Esophagus muscularis mucosa (tissue), 4 donors: ENCODE measurements around the gene TCF23. TPM values are rescaled to one million over a fixed set of nuclear protein-coding genes. Genes with fewer than 3 reads are reported as not detected.

Experiments used
- DNase-seq: peaks from one replicate; pipeline ENCODE4 v3.0.0-alpha.2; 2017; ENCODE audit errors: extremely low spot score
- H3K27ac ChIP-seq, 4 donors: fragments of 200-600 bp; sonication (generic); replicated peaks in 1 of 4; 1 replicate in 3 of 4; 2 replicates in 1 of 4; pipeline ENCODE4 v1.5.1; 2016 to 2019; ENCODE audit warnings: mild to moderate bottlenecking in 1 of 4
- H3K27me3 ChIP-seq, 4 donors: fragments of 200-600 bp; sonication (generic); one replicate each; pipeline versions ENCODE4 v1.5.1 to v1.6.0; 2016 to 2019
- H3K36me3 ChIP-seq, 4 donors: fragments of 200-600 bp; sonication (generic); one replicate each; pipeline ENCODE4 v1.5.1; 2016 to 2019
- H3K4me1 ChIP-seq, 4 donors: fragments of 200-600 bp; sonication (generic); one replicate each; pipeline ENCODE4 v1.5.1; 2016 to 2019
- H3K4me3 ChIP-seq, 4 donors: fragments of 200-600 bp; sonication (generic); 1 replicate in 2 of 4; 2 replicates in 2 of 4; pipeline ENCODE4 v1.5.1; 2016 to 2019; ENCODE audit warnings: mild to moderate bottlenecking in 4 of 4, moderate library complexity in 1 of 4
- H3K9me3 ChIP-seq, 4 donors: fragments of 200-600 bp; sonication (generic); 1 replicate in 3 of 4; 2 replicates in 1 of 4; pipeline ENCODE4 v1.5.1; 2016 to 2019
- EP300 ChIP-seq: sonication (generic); formaldehyde crosslinking; IDR thresholded peaks from one replicate; pipeline ENCODE4 v1.6.1; 2017; ENCODE audit warnings: antibody characterized with exemption
- POLR2A ChIP-seq: fragments of 450-650 bp; IDR thresholded peaks from one replicate; pipeline ENCODE4 v1.6.1; 2017; ENCODE audit warnings: antibody characterized with exemption, moderate library complexity, mild to moderate bottlenecking, low read depth
- POLR2AphosphoS5 ChIP-seq, 2 donors: sonication (generic); formaldehyde crosslinking; IDR thresholded peaks; one replicate each; pipeline ENCODE4 v1.6.1; 2017; ENCODE audit warnings: antibody characterized with exemption in 2 of 2
- WGBS: methylation state at CpG from one replicate; pipeline ENCODE4 v1.1.5; 2018; 5-methylcytosine and 5-hydroxymethylcytosine counted together
- intact Hi-C: fragments of 100-400 bp; cut with DNase I; formaldehyde crosslinking; loops from one replicate; pipeline ENCODE4 v1.15.1; 2023
- total RNA-seq, 4 donors: library from RNA; depleted of rRNA; stranded (reverse); fragments of >200 nt; gene quantifications; one replicate each; pipeline versions ENCODE4 v1.1.0 to v1.2.1, GENCODE V29; 2016
- TF ChIP-seq, protein P1 (sequence below), 3 experiments: fragments of 200-600 bp in 2 of 3; fragments of 450-650 bp in 1 of 3; sonication (generic) in 2 of 3; IDR thresholded peaks; one replicate each; pipeline ENCODE4 v1.5.1; 2017 to 2019; ENCODE audit warnings: antibody characterized with exemption in 3 of 3, mild to moderate bottlenecking in 2 of 3, moderate library complexity in 1 of 3

TCF23 gene
- total RNA-seq, 4 donors from 2014 or later = not detected

DNA sequence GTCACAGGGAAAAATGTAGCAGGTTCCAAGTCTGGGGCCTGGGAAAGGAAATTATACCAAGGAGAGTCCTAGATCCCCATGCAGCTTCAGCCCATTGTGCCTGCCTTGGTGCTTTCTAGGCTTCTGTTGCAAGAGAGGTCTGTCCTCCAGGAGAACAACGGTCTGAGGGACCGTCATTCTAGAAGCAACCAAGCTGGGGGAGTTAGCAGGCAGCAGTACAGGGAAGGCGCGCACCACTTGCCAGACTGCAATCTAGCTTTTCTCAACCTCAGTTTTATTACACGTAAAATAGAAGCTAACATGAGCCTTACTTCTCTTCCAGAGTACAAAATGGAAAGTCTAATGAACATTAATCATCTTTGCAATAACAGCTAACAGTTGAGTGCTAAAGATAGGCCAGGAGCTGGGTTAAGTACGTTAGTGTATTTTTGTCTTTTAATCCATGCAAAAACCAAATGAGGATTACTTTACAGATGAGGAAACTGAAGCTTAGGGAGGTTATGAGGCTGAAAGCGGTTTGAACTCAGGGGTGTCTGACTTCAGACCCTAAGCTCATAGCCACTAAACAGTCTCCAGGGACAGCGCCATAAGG is 1.9 kb downstream of the TCF23 start:
- Histone ChIP-seq H3K27me3 (peaks cover 0 to 18% (median 0%) of the 10 kb centered on the region in 4 donors), H3K4me3 (no peak overlapping the region), H3K27ac (no peak overlapping the region), H3K4me1 (no peaks in the 10 kb centered on the region), H3K9me3 (no peaks in the 10 kb centered on the region), H3K36me3 (no peaks in the 10 kb centered on the region)
- no peak for DNase-seq
- TF ChIP-seq, protein P1, sequence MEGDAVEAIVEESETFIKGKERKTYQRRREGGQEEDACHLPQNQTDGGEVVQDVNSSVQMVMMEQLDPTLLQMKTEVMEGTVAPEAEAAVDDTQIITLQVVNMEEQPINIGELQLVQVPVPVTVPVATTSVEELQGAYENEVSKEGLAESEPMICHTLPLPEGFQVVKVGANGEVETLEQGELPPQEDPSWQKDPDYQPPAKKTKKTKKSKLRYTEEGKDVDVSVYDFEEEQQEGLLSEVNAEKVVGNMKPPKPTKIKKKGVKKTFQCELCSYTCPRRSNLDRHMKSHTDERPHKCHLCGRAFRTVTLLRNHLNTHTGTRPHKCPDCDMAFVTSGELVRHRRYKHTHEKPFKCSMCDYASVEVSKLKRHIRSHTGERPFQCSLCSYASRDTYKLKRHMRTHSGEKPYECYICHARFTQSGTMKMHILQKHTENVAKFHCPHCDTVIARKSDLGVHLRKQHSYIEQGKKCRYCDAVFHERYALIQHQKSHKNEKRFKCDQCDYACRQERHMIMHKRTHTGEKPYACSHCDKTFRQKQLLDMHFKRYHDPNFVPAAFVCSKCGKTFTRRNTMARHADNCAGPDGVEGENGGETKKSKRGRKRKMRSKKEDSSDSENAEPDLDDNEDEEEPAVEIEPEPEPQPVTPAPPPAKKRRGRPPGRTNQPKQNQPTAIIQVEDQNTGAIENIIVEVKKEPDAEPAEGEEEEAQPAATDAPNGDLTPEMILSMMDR (IDR thresholded peaks at IDR 0.05) = no peak
- TF ChIP-seq POLR2A (no peak), EP300 (no peak), POLR2AphosphoS5 (IDR thresholded peaks at IDR 0.05) (no peak)
- intact Hi-C loops = no loop called here
- WGBS = 79% methylated on average over 8 of the region's 8 CpGs

DNA sequence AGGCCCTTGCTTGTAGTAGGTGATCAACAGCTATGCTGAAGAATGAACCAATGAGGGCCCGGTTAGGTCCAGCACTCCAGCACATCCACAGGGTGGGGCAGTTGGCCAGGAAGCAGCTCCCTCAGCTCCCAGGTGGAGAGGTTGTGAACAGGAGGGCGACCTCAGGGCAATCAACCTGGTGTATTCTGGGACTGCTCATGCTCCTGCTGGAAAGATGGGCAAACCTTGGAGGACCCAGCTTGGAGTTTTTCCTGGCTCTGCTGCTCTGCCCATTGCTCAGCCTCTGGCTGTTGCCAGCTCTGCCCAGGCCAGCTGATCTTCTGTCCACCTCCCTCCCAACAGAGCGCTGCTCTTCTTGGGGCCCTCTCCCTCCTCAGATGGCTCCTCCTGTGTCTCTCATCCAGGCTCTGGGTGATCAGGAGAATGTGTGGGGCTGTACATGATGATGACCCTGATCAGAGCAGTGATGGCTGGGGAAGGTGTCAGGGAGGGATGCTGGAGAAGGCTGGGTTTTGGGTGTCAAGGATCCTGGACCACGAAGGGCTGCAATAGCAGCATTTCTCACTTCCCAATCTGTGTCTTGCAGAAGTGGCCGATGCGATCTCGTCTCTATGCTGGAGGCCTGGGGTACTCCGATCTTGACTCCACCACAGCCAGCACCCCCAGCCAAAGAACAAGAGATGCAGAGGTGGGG is 3.4 kb downstream of the TCF23 start:
- H3K4me3 ChIP-seq = no peak overlapping the region
- no peak for DNase-seq
- intact Hi-C loops = no loop called here
- no peak overlapping the region for H3K27ac ChIP-seq
- H3K9me3 ChIP-seq = no peaks in the 10 kb centered on the region
- WGBS = 89% methylated on average over 8 of the region's 8 CpGs
- TF ChIP-seq, protein P1 (IDR thresholded peaks at IDR 0.05) = no peak
- no peak for TF ChIP-seq POLR2AphosphoS5 (IDR thresholded peaks at IDR 0.05)
- no peak for TF ChIP-seq EP300
- no peak for TF ChIP-seq POLR2A
- H3K27me3 ChIP-seq = peaks cover 0 to 15% (median 0%) of the 10 kb centered on the region in 4 donors
- H3K4me1 ChIP-seq = no peaks in the 10 kb centered on the region
- no peaks in the 10 kb centered on the region for H3K36me3 ChIP-seq

GRCh38 chr2:27152796-27153464 is 4.1 kb downstream of the TCF23 start:
- Histone ChIP-seq H3K4me1 (no peaks in the 10 kb centered on the region), H3K9me3 (no peaks in the 10 kb centered on the region), H3K4me3 (no peak overlapping the region), H3K36me3 (no peaks in the 10 kb centered on the region), H3K27me3 (peaks cover 0 to 15% (median 0%) of the 10 kb centered on the region in 4 donors), H3K27ac (no peak overlapping the region)
- no peak for DNase-seq
- no peak for TF ChIP-seq POLR2AphosphoS5 (IDR thresholded peaks at IDR 0.05)
- 74% methylated on average over 2 of the region's 2 CpGs for WGBS
- intact Hi-C loops = no loop called here

GRCh38 chr2:27154488-27154887 is 5.7 kb downstream of the TCF23 start:
- no peak for DNase-seq
- Histone ChIP-seq H3K4me1 (no peaks in the 10 kb centered on the region), H3K27me3 (peaks cover 0 to 6% (median 0%) of the 10 kb centered on the region in 4 donors), H3K9me3 (no peaks in the 10 kb centered on the region), H3K36me3 (no peaks in the 10 kb centered on the region), H3K4me3 (no peak overlapping the region), H3K27ac (no peak overlapping the region)
- TF ChIP-seq, protein P1 (IDR thresholded peaks at IDR 0.05) = no peak
- no peak for TF ChIP-seq POLR2AphosphoS5 (IDR thresholded peaks at IDR 0.05)
- TF ChIP-seq POLR2A = no peak
- TF ChIP-seq EP300 = no peak
- intact Hi-C loops = no loop called here
- WGBS = 67% methylated on average over 6 of the region's 6 CpGs

- H3K27me3 ChIP-seq = peaks cover 0 to 3% (median 0%) of the 10 kb centered on the region in 4 donors
- H3K4me1 ChIP-seq = no peaks in the 10 kb centered on the region
- H3K9me3 ChIP-seq = no peaks in the 10 kb centered on the region
- no peaks in the 10 kb centered on the region for H3K36me3 ChIP-seq
- no peak for DNase-seq
- TF ChIP-seq EP300 = no peak
- no peak for TF ChIP-seq POLR2AphosphoS5 (IDR thresholded peaks at IDR 0.05)
- no peak for TF ChIP-seq POLR2A
- TF ChIP-seq, protein P1 (IDR thresholded peaks at IDR 0.05) = no peak
- H3K4me3 ChIP-seq = no peak overlapping the region
- H3K27ac ChIP-seq = no peak overlapping the region
- 85% methylated on average over 9 of the region's 9 CpGs for WGBS
- intact Hi-C loops = no loop called here
Observed at GRCh38 chr2:27155069-27155520, 6.3 kb downstream of the TCF23 start.
